Camera-type eye (tissue), 1 donor: ENCODE results near the gene MPHOSPH8. TPM values are rescaled to one million over a fixed set of nuclear protein-coding genes. Genes with fewer than 3 reads are reported as not detected.

Experiments used
- total RNA-seq: library from RNA; depleted of rRNA; stranded (reverse); fragments of >200 nt; gene quantifications from one replicate; pipeline ENCODE4 v1.2.3, GENCODE V29; 2014

The MPHOSPH8 gene
- total RNA-seq = 49.3 TPM

GRCh38 chr13:19633479-19634255 is at the start of gene MPHOSPH8:
Gene MPHOSPH8 (plus strand): TSS chr13:19633659. CDS start chr13:19633749, 90 bp downstream.

Other genes with a start within 250 kb of the MPHOSPH8 start
- not detected for gene TPTE2, start 72.1 kb upstream of the MPHOSPH8 start, total RNA-seq
- 154 TPM for gene PSPC1, start 149.3 kb downstream of the MPHOSPH8 start, total RNA-seq
- 52.3 TPM for gene ZMYM5, start 230.0 kb downstream of the MPHOSPH8 start, total RNA-seq